ENCODE data around the gene BCR.

DNA sequence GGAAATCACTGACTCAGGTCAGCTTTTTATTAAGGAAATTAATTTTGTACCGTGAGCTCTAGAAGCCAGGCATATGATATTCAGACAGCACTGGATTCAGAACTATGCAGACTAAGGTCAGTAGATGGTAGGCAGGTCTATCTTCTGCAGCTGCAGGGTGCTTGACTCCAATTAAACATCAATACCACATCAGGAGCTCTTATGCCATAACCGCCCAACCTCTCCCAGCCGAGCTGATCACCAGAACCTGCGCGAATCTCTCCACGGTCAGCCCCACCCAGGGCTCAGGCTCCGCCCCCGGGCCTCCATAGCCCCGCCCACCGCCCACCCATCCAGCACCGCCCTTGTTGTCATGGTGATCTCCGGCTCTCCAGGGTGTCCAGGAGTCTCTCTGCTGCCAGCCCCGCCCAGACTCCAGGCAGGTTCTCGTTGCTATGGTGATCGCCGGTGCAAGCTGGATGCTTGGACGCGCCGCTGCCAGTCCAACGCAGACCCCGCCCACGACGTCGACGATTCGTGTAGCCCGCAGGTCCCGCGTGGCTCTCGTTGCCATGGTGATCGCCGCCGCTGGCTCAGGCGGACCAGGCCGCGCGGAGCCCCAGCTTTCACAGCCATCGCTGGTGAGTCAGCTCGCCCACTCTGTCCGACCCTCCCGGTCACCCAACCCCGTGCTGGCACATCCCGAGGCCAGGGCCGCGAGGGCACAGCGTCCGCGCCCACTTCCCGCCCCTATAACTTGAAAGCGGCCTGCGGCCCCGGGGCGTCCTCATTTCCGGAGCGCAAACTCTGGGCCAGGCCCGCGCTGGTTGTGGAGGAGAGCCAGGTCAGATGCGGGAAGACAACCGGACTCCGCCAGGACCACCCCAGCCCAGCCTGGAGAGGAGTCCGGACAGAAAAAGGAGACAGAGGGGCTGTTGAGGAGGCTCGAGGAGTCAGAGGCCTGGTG is 35.1 kb upstream of the BCR start, which contains the start of gene RAB36:
- TF ChIP-seq, protein P1, sequence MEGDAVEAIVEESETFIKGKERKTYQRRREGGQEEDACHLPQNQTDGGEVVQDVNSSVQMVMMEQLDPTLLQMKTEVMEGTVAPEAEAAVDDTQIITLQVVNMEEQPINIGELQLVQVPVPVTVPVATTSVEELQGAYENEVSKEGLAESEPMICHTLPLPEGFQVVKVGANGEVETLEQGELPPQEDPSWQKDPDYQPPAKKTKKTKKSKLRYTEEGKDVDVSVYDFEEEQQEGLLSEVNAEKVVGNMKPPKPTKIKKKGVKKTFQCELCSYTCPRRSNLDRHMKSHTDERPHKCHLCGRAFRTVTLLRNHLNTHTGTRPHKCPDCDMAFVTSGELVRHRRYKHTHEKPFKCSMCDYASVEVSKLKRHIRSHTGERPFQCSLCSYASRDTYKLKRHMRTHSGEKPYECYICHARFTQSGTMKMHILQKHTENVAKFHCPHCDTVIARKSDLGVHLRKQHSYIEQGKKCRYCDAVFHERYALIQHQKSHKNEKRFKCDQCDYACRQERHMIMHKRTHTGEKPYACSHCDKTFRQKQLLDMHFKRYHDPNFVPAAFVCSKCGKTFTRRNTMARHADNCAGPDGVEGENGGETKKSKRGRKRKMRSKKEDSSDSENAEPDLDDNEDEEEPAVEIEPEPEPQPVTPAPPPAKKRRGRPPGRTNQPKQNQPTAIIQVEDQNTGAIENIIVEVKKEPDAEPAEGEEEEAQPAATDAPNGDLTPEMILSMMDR (IDR thresholded peaks at IDR 0.05 in 8 of 11, conservative IDR thresholded peaks at IDR 0.05 in 3 of 11), result no peak
- TF ChIP-seq POLR2A (IDR thresholded peaks at IDR 0.05), result no peak
- TF ChIP-seq POLR2AphosphoS5 (IDR thresholded peaks at IDR 0.05), result peak; percentile 35 to 82 (median 69)
